GM12878 (cell line): ENCODE data around the gene KRT4. TPM values are rescaled to one million over a fixed set of nuclear protein-coding genes. Genes with fewer than 3 reads are reported as not detected.

ENCODE experiments used
- ATAC-seq: fragments of 200-7000 bp; cut with Tn5 transposase; 3 replicates; pipeline ENCODE4 v1.9.1; 2020; ENCODE audit warnings: mild to moderate bottlenecking, moderate library complexity
- BruUV-seq: library from RNA; stranded (reverse); fragments of 400-500 nt; replicated peaks from 2 replicates; lab custom pipeline; 2021; lab: Mats Ljungman, UMichigan
- CTCF ChIA-PET: fragments of 300-600 bp; sonication (Branson Sonifier 250); formaldehyde crosslinking; extraction: SDS; loops from one replicate; lab custom pipeline; 2021; ENCODE audit warnings: inconsistent platforms; lab: Yijun Ruan, JAX
- POLR2A ChIA-PET: fragments of 350-600 bp; formaldehyde crosslinking; extraction: SDS; loops from one replicate; lab custom pipeline; 2021; ENCODE audit warnings: inconsistent platforms; lab: Charles Lee
- RAD21 ChIA-PET: fragments of 300-600 bp; sonication (Branson Sonifier 250); formaldehyde crosslinking; loops from one replicate; lab custom pipeline; 2023; ENCODE audit warnings: antibody characterized with exemption; ENCODE audit not compliant: unreplicated experiment; lab: Charles Lee
- SMC1A ChIA-PET: fragments of 300-600 bp; sonication (Branson Sonifier 250); formaldehyde crosslinking; loops from one replicate; lab custom pipeline; 2023; ENCODE audit not compliant: unreplicated experiment, uncharacterized antibody; lab: Charles Lee
- DNase-seq: peaks from one replicate; pipeline ENCODE4 v3.0.0-alpha.2; 2011; ENCODE audit warnings: low read depth, low spot score
- FAIRE-seq: peaks from 3 replicates; lab custom pipeline; 2011; peaks lifted over from hg19 to GRCh38; lab: Jason Lieb, UNC
- H2AFZ ChIP-seq: 2 replicates; pipeline ENCODE4 v1.6.0; 2011; ENCODE audit warnings: low read depth, low read length, control low read depth; ENCODE audit not compliant: control insufficient read depth
- H3K27ac ChIP-seq: 2 replicates; pipeline ENCODE4 v1.5.1; 2011; ENCODE audit warnings: control low read depth; ENCODE audit not compliant: control insufficient read depth, insufficient read depth
- H3K27me3 ChIP-seq, 2 experiments: replicated peaks in 1 of 2; 2 replicates each; pipeline versions ENCODE4 v1.6.0 to v1.6.1; 2011; ENCODE audit warnings: low read length in 1 of 2; ENCODE audit not compliant: control insufficient read depth in 2 of 2, insufficient read depth in 2 of 2
- H3K36me3 ChIP-seq, 2 experiments: 2 replicates each; pipeline ENCODE4 v1.5.1; 2011; ENCODE audit warnings: low read length in 1 of 2; ENCODE audit not compliant: control insufficient read depth in 2 of 2, insufficient read depth in 2 of 2
- H3K4me1 ChIP-seq: 2 replicates; pipeline ENCODE4 v1.6.1; 2011; ENCODE audit warnings: mild to moderate bottlenecking, low read length, moderate library complexity, mixed read lengths; ENCODE audit not compliant: control insufficient read depth, insufficient read depth
- H3K4me2 ChIP-seq: 2 replicates; pipeline ENCODE4 v1.6.0; 2011; ENCODE audit warnings: control low read depth; ENCODE audit not compliant: control insufficient read depth, insufficient read depth
- H3K4me3 ChIP-seq: fragments of 200-600 bp; sonication (generic); 2 replicates; pipeline ENCODE4 v1.5.1; 2016
- H3K79me2 ChIP-seq: 2 replicates; pipeline ENCODE4 v1.6.0; 2011; ENCODE audit warnings: low read length; ENCODE audit not compliant: control insufficient read depth, insufficient read depth
- H3K9ac ChIP-seq: 2 replicates; pipeline ENCODE4 v1.8.0; 2011; ENCODE audit warnings: low read length, control low read depth, mixed read lengths; ENCODE audit not compliant: control insufficient read depth, insufficient read depth
- H3K9me3 ChIP-seq: replicated peaks from 3 replicates; pipeline ENCODE4 v1.5.1; 2011; ENCODE audit warnings: mild to moderate bottlenecking, low read length; ENCODE audit not compliant: control insufficient read depth, insufficient read depth
- H4K20me1 ChIP-seq: 2 replicates; pipeline ENCODE4 v1.6.0; 2011; ENCODE audit not compliant: control insufficient read depth, insufficient read depth
- BRCA1 ChIP-seq: IDR thresholded peaks from 2 replicates; pipeline ENCODE4 v1.6.1; 2011; ENCODE audit warnings: low read depth, low read length, improper control_type of control experiment
- EED ChIP-seq: sonication (generic); IDR thresholded peaks from 2 replicates; pipeline ENCODE4 v1.6.1; 2016; ENCODE audit warnings: antibody characterized with exemption, low read depth
- IKZF1 ChIP-seq: fragments of 450-650 bp; conservative IDR thresholded peaks from 2 replicates; pipeline ENCODE4 v1.6.1; 2017; ENCODE audit warnings: antibody characterized with exemption, mild to moderate bottlenecking
- IRF4 ChIP-seq: IDR thresholded peaks from 2 replicates; pipeline ENCODE4 v1.6.1; 2011; ENCODE audit warnings: low read depth, low read length
- KDM1A ChIP-seq: fragments of 200-600 bp; sonication (generic); IDR thresholded peaks from 2 replicates; pipeline ENCODE4 v1.6.1; 2016; ENCODE audit warnings: borderline replicate concordance
- NFXL1 ChIP-seq: fragments of 450-650 bp; IDR thresholded peaks from 2 replicates; pipeline ENCODE4 v1.6.1; 2017; ENCODE audit warnings: antibody characterized with exemption, mild to moderate bottlenecking, borderline replicate concordance
- NR2C1 ChIP-seq: fragments of 450-650 bp; IDR thresholded peaks from 2 replicates; pipeline ENCODE4 v1.6.1; 2017; ENCODE audit warnings: antibody characterized with exemption, mild to moderate bottlenecking, moderate library complexity
- NRF1 ChIP-seq: conservative IDR thresholded peaks from 2 replicates; pipeline ENCODE4 v1.6.1; 2011; ENCODE audit warnings: mild to moderate bottlenecking, low read depth, low read length, improper control_type of control experiment
- POLR2AphosphoS2 ChIP-seq: IDR thresholded peaks from 2 replicates; pipeline ENCODE4 v1.6.1; 2011; ENCODE audit warnings: low read depth, mild to moderate bottlenecking, low read length, improper control_type of control experiment, moderate library complexity
- SP1 ChIP-seq: IDR thresholded peaks from one replicate; pipeline ENCODE4 v1.6.1; 2011; ENCODE audit warnings: low read depth, low read length
- TCF3 ChIP-seq: IDR thresholded peaks from 2 replicates; pipeline ENCODE4 v1.6.1; 2012; ENCODE audit warnings: low read depth, mild to moderate bottlenecking, low read length, borderline replicate concordance; ENCODE audit not compliant: insufficient read depth
- WGBS: methylation state at CpG from one replicate; pipeline ENCODE4 v1.1.6; 2016; ENCODE audit warnings: low lambda C conversion rate; ENCODE audit not compliant: insufficient replicate concordance, insufficient coverage; ENCODE audit errors: missing lambda C conversion rate; 5-methylcytosine and 5-hydroxymethylcytosine counted together
- in situ Hi-C: fragments of 300-500 bp; cut with MboI; formaldehyde crosslinking; loops from 9 replicates; pipeline ENCODE4 v1.14.3; 2018; ENCODE audit warnings: mixed read lengths
- intact Hi-C: fragments of 100-400 bp; cut with micrococcal nuclease; formaldehyde crosslinking; loops from one replicate; pipeline ENCODE4 v1.14.2; 2022; ENCODE audit not compliant: unreplicated experiment
- polyA plus RNA-seq, 11 experiments: library from polyadenylated mRNA; depleted of rRNA in 4 of 11; unstranded in 6 of 11; stranded (reverse) in 5 of 11; fragments of >200 nt; fragmentation: Nextera tagmentation in 4 of 11; fragmentation: Illumina TruSeq in 1 of 11; extraction: Ambion mirVana in 4 of 11; extraction: Trizol in 1 of 11; gene quantifications; 1 replicate in 1 of 11; 2 replicates in 10 of 11; pipeline versions ENCODE4 v1.2.1 to v1.2.3, GENCODE V29; 2011 to 2016; ENCODE audit warnings: inconsistent platforms in 2 of 11, missing spikeins in 2 of 11, low read depth in 1 of 11
- total RNA-seq, 4 experiments: library from RNA; depleted of rRNA in 3 of 4; stranded (reverse); fragments of >200 nt in 3 of 4; fragmentation: Illumina TruSeq in 1 of 4; extraction: Trizol in 1 of 4; gene quantifications; 2 replicates each; pipeline versions ENCODE4 v1.2.1 to v1.2.3, GENCODE V29; 2013 to 2021
- TF ChIP-seq, protein P1 (sequence below): IDR thresholded peaks from 2 replicates; pipeline ENCODE4 v1.6.1; 2011; ENCODE audit warnings: low read depth, low read length, improper control_type of control experiment, borderline replicate concordance

The KRT4 gene
- total and polyA plus RNA-seq, 10 of the 15 experiments (the other 5 are each of a cell fraction or from before 2014, with no cell fraction given) = not detected

DNA sequence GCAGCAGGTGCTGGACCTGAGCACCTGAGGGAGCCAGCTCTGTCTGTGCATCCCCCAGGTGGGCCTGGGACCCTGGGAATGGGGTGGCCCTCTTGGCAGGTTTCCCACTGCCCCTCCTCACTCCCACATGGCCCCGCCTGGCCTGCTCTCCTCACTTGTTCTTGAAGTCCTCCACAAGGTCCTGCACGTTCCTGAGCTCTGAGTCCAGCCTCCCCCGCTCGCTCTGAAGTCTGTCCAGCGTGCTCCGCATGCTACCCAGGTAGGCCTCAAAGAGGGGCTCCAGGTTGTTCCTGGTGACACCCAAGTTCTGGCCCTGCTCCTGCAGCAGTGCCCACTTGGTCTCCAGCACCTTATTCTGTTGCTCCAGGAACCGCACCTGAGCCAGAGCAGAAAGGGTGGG, 17.3 kb upstream of the KRT4 start:
- DNase-seq (no peak), FAIRE-seq (no peak), ATAC-seq (no peak)
- no peak overlapping the region for H3K4me3 ChIP-seq
- H3K79me2 ChIP-seq = no peaks in the 10 kb centered on the region
- H3K4me1 ChIP-seq = no peaks in the 10 kb centered on the region
- RAD21 ChIA-PET = no interaction called here
- H3K27ac ChIP-seq = no peak overlapping the region
- POLR2A ChIA-PET = no interaction called here
- peaks cover 4 to 7% of the 10 kb centered on the region in 2 experiments; a peak in 3 of 4 replicates for H3K27me3 ChIP-seq
- 20% methylated on average over 7 of the region's 7 CpGs for WGBS
- H3K9me3 ChIP-seq = no peaks in the 10 kb centered on the region
- H4K20me1 ChIP-seq = no peaks in the 10 kb centered on the region
- SMC1A ChIA-PET = no interaction called here
- H2AFZ ChIP-seq = no peak overlapping the region
- H3K4me2 ChIP-seq = no peak overlapping the region
- no peaks in the 10 kb centered on the region for H3K36me3 ChIP-seq
- in situ Hi-C loops (no loop called here), intact Hi-C loops (no loop called here)
- CTCF ChIA-PET = no interaction called here
- no peak overlapping the region for H3K9ac ChIP-seq
- BruUV-seq = no TSS peak
- TF ChIP-seq SP1 = no peak
- no peak for TF ChIP-seq EED
- TF ChIP-seq NFXL1 = no peak
- TF ChIP-seq NR2C1 = no peak
- TF ChIP-seq IRF4 = no peak
- TF ChIP-seq IKZF1 = no peak
- TF ChIP-seq POLR2AphosphoS2 = no peak
- TF ChIP-seq BRCA1 = no peak
- TF ChIP-seq TCF3 = no peak
- TF ChIP-seq, protein P1, sequence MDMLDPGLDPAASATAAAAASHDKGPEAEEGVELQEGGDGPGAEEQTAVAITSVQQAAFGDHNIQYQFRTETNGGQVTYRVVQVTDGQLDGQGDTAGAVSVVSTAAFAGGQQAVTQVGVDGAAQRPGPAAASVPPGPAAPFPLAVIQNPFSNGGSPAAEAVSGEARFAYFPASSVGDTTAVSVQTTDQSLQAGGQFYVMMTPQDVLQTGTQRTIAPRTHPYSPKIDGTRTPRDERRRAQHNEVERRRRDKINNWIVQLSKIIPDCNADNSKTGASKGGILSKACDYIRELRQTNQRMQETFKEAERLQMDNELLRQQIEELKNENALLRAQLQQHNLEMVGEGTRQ = no peak
- no peak for TF ChIP-seq NRF1
- TF ChIP-seq KDM1A = no peak
- TF ChIP-seq, all 136 proteins: peak for 0
